Naive B cell (primary cell): Measurements from ENCODE around the gene RFNG. TPM values are rescaled to one million over a fixed set of nuclear protein-coding genes. Genes with fewer than 3 reads are reported as not detected.

Experiments used
- ATAC-seq, 2 donors: fragments of 150-1000 bp; cut with Tn5 transposase; 2 replicates each; pipeline ENCODE4 v1.10.0; 2021; ENCODE audit warnings: low read depth in 2 of 2, mild to moderate bottlenecking in 2 of 2, moderate library complexity in 2 of 2
- DNase-seq: peaks from one replicate; pipeline ENCODE4 v3.0.0; 2022
- H3K27ac Mint-ChIP-seq, 6 donors: one replicate each; pipeline ENCODE4 v1.8.0; 2020 to 2022; ENCODE audit warnings: mild to moderate bottlenecking in 6 of 6, mixed read lengths in 6 of 6, moderate library complexity in 5 of 6, inconsistent platforms in 2 of 6
- H3K27me3 Mint-ChIP-seq, 3 donors: one replicate each; pipeline ENCODE4 v1.8.0; 2021 to 2022; ENCODE audit warnings: mixed read lengths in 3 of 3, mild to moderate bottlenecking in 1 of 3
- H3K36me3 Mint-ChIP-seq, 2 donors: one replicate each; pipeline ENCODE4 v1.8.0; 2020 to 2022; ENCODE audit warnings: mixed read lengths in 2 of 2, inconsistent platforms in 1 of 2, mild to moderate bottlenecking in 1 of 2
- H3K4me1 Mint-ChIP-seq, 3 donors: one replicate each; pipeline ENCODE4 v1.8.0; 2020 to 2022; ENCODE audit warnings: mixed read lengths in 3 of 3, inconsistent platforms in 1 of 3, mild to moderate bottlenecking in 1 of 3, moderate library complexity in 1 of 3
- H3K4me3 Mint-ChIP-seq, 8 donors: one replicate each; pipeline ENCODE4 v1.8.0; 2020 to 2022; ENCODE audit warnings: mild to moderate bottlenecking in 8 of 8, mixed read lengths in 8 of 8, moderate library complexity in 8 of 8, inconsistent platforms in 2 of 8
- H3K9me3 Mint-ChIP-seq, 7 donors: one replicate each; pipeline ENCODE4 v1.8.0; 2020 to 2022; ENCODE audit warnings: mixed read lengths in 7 of 7, mild to moderate bottlenecking in 5 of 7, inconsistent platforms in 2 of 7, moderate library complexity in 1 of 7
- polyA plus RNA-seq, 6 donors: library from polyadenylated mRNA; unstranded; fragments of 300-500 nt; fragmentation: Illumina TruSeq; gene quantifications; one replicate each; pipeline ENCODE4 v1.2.3, GENCODE V29; 2021; ENCODE audit warnings: low read depth in 6 of 6

The RFNG gene
- polyA plus RNA-seq, 6 donors from 2014 or later: 2.6 to 7.6 (median 4.8) TPM

- H3K4me3 Mint-ChIP-seq: no peak overlapping the region
- H3K9me3 Mint-ChIP-seq: no peaks in the 10 kb centered on the region
- ATAC-seq (no peak), DNase-seq (no peak)
- peaks cover 0 to 2% (median 0%) of the 10 kb centered on the region in 3 donors for H3K4me1 Mint-ChIP-seq
- H3K36me3 Mint-ChIP-seq: no peaks in the 10 kb centered on the region
- no peaks in the 10 kb centered on the region for H3K27me3 Mint-ChIP-seq
- peak overlapping the region in 2 of 6 donors; percentile 63 to 67 for H3K27ac Mint-ChIP-seq
Observed at GRCh38 chr17:82061047-82061925, 9.7 kb upstream of the RFNG start.

DNA sequence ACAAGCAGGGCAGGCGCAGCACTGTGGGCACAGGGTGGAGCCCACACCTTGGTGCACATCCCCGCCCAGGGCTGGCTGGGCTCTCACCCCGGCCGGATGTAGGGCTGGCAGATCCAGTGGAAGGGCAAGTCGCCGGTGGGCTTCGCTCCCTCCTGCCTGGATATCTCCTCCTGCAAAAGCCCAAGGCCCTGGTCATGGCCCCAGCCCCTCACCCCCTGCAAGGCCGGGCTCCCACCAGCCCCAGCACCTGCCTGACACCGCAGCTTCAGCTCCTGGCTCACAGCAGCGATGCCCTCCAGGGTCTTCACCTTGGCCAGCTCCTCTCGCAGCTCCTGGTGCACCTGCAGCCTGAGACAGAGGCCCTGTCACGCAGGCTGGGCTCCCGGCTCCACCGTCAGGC is 9.0 kb upstream of the RFNG start:
- Mint-ChIP-seq H3K27me3 (no peaks in the 10 kb centered on the region), H3K36me3 (no peaks in the 10 kb centered on the region), H3K4me3 (no peak overlapping the region), H3K9me3 (no peaks in the 10 kb centered on the region), H3K27ac (peak overlapping the region in 2 of 6 donors; percentile 63 to 67), H3K4me1 (no peaks in the 10 kb centered on the region)
- ATAC-seq (no peak), DNase-seq (no peak)

GRCh38 chr17:82060001-82060380 is 8.4 kb upstream of the RFNG start:
- peak overlapping the region in 2 of 8 donors; percentile 9 to 47 for H3K4me3 Mint-ChIP-seq

DNA sequence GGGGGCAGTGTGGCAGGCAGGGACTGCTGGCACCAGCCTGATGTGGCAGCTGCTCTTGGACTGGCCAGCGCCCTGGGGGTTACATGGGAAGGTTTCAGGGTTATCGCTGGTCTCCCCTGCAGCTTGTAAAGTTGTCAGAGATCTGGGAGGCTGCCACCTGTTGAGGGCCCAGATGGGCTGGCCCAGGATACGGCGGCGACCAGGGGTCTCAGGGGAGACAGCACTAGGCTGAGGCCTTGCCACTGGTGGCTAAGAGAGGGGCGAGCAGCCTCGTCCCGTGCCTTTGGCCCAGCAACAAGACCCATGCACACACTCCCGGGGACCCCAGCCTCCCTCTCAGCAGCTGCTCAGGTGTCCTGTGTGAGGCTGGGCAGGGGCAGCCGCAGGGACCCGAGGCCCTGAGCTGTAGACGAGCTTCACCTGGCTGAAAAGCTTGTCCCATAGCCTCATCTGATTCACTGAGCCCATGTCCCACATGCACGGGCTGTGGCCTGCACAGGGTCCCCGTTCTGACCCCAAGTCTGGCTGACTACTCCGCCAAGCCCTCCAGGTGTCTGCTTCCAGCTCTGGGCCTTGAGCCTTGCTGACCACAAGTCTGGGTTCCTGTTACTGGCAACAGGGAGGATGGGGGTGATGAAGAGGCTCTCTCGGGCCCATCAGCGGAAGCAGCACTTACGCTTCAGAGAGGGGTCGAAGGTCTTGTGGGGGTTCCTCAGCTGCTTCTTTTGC is 7.8 kb upstream of the RFNG start:
- Mint-ChIP-seq H3K27ac (no peak overlapping the region), H3K9me3 (no peaks in the 10 kb centered on the region), H3K4me1 (peaks cover 0 to 4% (median 0%) of the 10 kb centered on the region in 3 donors), H3K4me3 (no peak overlapping the region), H3K36me3 (no peaks in the 10 kb centered on the region), H3K27me3 (no peaks in the 10 kb centered on the region)
- DNase-seq: no peak
- ATAC-seq: no peak

More at GRCh38 chr17:82060001-82060380, 8.4 kb upstream of the RFNG start:
- H3K36me3 Mint-ChIP-seq: no peaks in the 10 kb centered on the region
- H3K27me3 Mint-ChIP-seq: no peaks in the 10 kb centered on the region
- no peaks in the 10 kb centered on the region for H3K9me3 Mint-ChIP-seq
- peaks cover 0 to 2% (median 0%) of the 10 kb centered on the region in 3 donors for H3K4me1 Mint-ChIP-seq
- ATAC-seq: no peak
- DNase-seq: no peak
- H3K27ac Mint-ChIP-seq: peak overlapping the region in 2 of 6 donors; percentile 76 to 78

DNA sequence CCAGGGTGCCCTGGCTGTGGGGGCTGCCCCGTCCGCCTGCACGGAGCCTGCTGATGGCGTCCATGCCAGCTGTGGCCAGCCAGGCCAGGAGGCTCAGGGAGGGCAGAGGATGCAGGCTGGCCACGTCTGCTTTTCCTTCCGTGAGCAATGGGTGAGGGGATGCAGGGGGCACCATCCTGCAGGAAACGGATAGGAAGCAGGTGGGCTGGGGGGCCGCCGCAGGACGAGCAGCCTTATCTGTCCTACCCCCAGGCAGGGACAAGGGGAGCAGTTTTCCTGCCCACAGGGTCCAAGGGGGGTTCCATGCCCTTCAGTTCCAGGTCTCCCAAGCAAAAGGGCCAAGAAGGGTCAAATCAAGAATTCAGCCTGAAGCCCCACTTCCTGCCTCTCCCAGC is 7.2 kb upstream of the RFNG start:
- DNase-seq (no peak), ATAC-seq (no peak)
- H3K4me3 Mint-ChIP-seq: no peak overlapping the region
- no peaks in the 10 kb centered on the region for H3K27me3 Mint-ChIP-seq
- H3K36me3 Mint-ChIP-seq: no peaks in the 10 kb centered on the region
- H3K4me1 Mint-ChIP-seq: peaks cover 0 to 4% (median 0%) of the 10 kb centered on the region in 3 donors
- H3K9me3 Mint-ChIP-seq: no peaks in the 10 kb centered on the region
- peak overlapping the region in 1 of 6 donors; percentile 82 for H3K27ac Mint-ChIP-seq

GRCh38 chr17:82058230-82058854 is 6.7 kb upstream of the RFNG start:
- Mint-ChIP-seq H3K27ac (peak overlapping the region in 2 of 6 donors; percentile 15 to 82), H3K9me3 (no peaks in the 10 kb centered on the region), H3K4me3 (no peak overlapping the region), H3K36me3 (no peaks in the 10 kb centered on the region), H3K4me1 (peaks cover 0 to 4% (median under 1%) of the 10 kb centered on the region in 3 donors), H3K27me3 (no peaks in the 10 kb centered on the region)
- ATAC-seq: no peak
- no peak for DNase-seq

DNA sequence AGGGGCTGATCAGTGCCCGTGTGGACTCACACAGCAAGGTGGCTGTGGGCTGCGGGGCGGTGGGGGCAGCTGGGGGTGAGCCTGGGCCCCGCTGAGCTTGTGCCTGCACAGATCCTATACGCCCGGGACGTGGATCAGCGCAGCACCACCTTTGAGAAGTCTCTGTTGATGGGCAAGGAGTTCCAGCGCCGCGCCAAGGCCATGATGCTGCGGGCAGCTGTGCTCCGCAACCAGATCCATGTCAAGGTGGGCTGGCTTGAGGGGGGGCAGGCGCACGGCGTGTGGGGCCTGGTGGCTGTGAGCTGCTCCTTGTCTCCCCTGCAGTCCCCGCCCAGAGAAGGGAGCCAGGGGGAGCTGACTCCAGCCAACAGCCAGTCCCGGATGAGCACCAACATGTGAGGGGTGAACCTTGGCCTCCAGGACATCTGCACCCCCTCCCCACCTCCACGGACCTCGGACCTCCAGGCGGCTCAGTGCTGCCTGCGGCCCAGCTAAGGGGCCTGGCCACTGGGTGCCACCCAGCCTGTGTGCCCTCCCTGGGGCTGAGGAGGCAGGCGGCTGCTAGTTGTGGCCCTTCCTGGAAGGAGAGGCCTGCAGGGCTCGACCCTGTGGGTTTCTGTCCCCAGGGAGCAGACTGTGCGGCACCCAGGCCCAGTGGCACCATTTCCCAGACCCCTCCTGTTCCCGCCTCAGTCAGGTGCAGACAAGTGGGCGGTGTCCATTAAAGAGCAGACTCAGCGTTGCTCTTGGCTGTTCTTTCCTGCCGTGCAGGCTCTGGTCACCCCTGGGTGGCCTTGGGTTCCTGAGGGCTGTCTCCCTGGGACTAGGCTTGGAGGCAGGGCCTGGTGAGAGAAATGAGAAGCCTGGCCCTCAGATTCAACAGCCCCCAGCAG is 5.4 kb upstream of the RFNG start:
- ATAC-seq (no peak), DNase-seq (no peak)
- no peak overlapping the region for H3K4me3 Mint-ChIP-seq
- H3K4me1 Mint-ChIP-seq: peaks cover 0 to 8% (median 4%) of the 10 kb centered on the region in 3 donors
- no peaks in the 10 kb centered on the region for H3K27me3 Mint-ChIP-seq
- H3K36me3 Mint-ChIP-seq: no peaks in the 10 kb centered on the region
- no peaks in the 10 kb centered on the region for H3K9me3 Mint-ChIP-seq
- no peak overlapping the region for H3K27ac Mint-ChIP-seq

- Mint-ChIP-seq H3K27ac (no peak overlapping the region), H3K9me3 (no peaks in the 10 kb centered on the region), H3K4me3 (peak overlapping the region in 2 of 8 donors; percentile 38 to 52), H3K27me3 (no peaks in the 10 kb centered on the region), H3K36me3 (no peaks in the 10 kb centered on the region), H3K4me1 (peaks cover 0 to 8% (median 4%) of the 10 kb centered on the region in 3 donors)
- ATAC-seq: no peak
- no peak for DNase-seq
Observed at GRCh38 chr17:82055965-82056728, 4.5 kb upstream of the RFNG start.

- H3K9me3 Mint-ChIP-seq: no peaks in the 10 kb centered on the region
- no peaks in the 10 kb centered on the region for H3K27me3 Mint-ChIP-seq
- H3K36me3 Mint-ChIP-seq: no peaks in the 10 kb centered on the region
- no peak for ATAC-seq
- H3K4me3 Mint-ChIP-seq: peak overlapping the region in 5 of 8 donors; percentile 22 to 60 (median 38)
- no peak for DNase-seq
- H3K4me1 Mint-ChIP-seq: peaks cover 3 to 13% (median 10%) of the 10 kb centered on the region in 3 donors
- peak overlapping the region in 2 of 6 donors; percentile 38 to 47 for H3K27ac Mint-ChIP-seq
Observed at GRCh38 chr17:82055023-82055964, 3.7 kb upstream of the RFNG start.

DNA sequence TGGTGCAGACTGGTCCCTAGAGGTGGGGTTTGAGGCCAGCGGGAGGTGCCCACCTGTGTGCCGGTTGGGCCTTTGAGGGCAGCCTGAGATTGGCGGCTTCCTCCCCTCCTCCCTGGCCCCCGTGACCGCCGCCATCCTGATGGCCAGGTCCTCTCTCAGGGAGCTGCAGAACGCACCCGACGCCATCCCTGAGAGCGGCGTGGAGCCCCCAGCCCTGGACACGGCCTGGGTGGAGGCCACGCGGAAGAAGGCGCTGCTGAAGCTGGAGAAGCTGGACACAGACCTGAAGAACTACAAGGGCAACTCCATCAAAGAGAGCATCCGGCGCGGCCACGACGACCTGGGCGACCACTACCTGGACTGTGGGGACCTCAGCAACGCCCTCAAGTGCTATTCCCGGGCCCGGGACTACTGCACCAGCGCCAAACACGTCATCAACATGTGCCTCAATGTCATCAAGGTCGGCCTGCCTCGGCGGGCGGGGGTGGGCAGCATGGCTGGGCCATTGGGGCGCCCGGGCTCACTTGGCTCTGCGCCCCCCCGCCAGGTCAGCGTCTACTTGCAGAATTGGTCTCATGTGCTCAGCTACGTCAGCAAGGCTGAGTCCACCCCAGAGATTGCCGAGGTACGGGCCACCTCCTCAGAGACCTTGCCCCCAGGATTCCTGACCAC is 2.9 kb upstream of the RFNG start:
- peak overlapping the region in 4 of 8 donors; percentile 26 to 74 (median 58) for H3K4me3 Mint-ChIP-seq
- H3K4me1 Mint-ChIP-seq: peaks cover 3 to 13% (median 10%) of the 10 kb centered on the region in 3 donors
- no peaks in the 10 kb centered on the region for H3K27me3 Mint-ChIP-seq
- ATAC-seq (no peak), DNase-seq (no peak)
- no peaks in the 10 kb centered on the region for H3K36me3 Mint-ChIP-seq
- no peaks in the 10 kb centered on the region for H3K9me3 Mint-ChIP-seq
- H3K27ac Mint-ChIP-seq: peak overlapping the region in 1 of 6 donors; percentile 47
